ENCODE results near the gene PTPRO. TPM values are rescaled to one million over a fixed set of nuclear protein-coding genes. Genes with fewer than 3 reads are reported as not detected.

Gene PTPRO
- total RNA-seq, 1 experiment from 2014 or later, result 0.63 TPM

DNA sequence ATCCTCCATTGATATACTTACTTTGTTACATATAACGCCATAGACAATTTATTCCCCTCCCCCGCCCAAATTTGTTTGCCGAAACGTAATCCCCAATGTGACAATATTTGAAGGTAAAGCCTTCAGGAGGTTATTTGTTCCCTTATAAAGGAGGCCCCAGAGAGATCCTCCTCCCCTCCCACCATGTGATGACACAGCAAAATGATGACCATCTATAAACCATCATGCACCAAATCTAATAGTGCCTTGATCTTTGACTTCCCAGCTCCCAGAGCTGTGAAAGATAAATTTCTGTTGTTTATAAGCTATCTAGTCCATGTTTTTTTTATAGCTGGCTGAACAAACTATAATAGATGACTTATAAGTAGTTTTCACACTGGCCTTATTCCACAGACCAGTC is 122.2 kb downstream of the PTPRO start:
- no peak for DNase-seq (ENCODE audit: low read depth)

DNA sequence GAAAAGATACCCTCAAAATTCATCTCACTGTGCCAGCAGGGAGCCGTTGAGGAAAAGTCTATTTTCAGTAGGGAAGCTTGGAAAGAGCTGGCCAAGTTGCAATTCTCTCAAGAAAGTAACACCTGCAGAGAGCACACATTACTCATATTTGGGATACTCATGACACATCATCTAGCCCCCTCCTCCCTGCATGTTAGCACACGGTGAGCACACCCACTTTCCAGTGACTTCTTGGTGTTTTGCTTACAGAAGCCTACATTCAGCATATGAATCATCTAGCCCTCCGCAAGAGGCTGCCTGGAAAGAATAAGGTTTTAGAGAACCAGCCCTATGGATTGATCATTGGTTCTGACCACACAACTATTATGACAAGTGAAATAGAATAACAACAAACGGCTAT is 124.5 kb downstream of the PTPRO start:
- peak; percentile 3 for DNase-seq (ENCODE audit: low read depth)

DNA sequence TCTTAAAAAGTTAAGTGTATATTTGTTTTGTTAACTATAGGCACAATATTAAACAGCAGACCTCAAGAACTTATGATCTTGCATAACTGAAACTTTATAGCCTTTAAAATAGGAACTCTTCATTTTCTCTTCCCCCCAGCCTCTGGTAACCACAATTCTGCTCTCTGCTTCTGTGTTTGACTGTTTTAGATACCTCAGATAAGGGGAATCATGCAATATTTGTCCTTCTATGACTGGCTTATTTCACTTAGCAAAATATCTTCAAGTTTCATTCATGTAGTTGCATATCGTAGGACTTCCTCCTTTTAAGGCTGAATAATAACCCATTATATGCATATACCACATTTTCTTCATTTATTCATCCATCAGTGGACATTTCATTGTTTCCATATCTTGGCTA is 131.3 kb downstream of the PTPRO start:
- no peak for DNase-seq (ENCODE audit: low read depth)

DNA sequence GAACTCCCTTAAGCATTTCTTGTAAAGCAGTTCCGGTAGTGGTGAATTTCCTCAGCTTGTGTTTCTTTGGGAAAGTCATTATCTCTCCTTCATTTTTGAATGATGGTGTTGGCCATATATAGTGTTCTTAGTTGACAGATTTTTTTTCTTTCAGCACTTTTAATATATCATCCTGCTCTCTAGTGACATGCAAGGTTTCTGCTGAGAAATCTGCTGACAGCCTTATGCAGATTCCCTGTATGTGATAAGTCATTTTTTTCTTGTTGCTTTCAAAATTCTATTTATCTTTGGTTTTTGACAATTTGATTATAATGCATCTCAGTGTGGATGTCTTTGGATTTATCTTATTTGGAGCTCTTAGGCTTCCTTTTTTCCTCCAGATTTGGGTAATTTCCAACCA is 135.7 kb downstream of the PTPRO start:
- no peak for DNase-seq (ENCODE audit: low read depth)

DNA sequence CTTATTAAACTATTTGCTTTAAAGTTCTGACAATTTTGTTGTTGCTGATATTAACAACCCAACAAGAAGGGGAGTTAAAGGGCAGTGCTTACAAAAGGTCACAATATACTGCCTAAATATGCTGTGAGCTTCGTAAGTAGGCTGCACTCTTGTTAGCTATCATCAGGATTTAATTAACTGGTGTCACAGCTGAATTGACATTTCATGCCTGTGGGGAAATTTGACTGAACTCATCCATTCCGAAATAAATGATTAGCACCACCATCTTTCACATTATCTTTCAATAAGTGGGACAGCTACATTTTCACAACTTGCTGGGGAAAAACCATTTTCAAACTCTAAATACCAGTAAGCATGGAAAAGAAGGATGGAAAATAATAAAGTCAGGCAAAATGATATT is 146.6 kb downstream of the PTPRO start:
- DNase-seq (ENCODE audit: low read depth), result no peak

DNA sequence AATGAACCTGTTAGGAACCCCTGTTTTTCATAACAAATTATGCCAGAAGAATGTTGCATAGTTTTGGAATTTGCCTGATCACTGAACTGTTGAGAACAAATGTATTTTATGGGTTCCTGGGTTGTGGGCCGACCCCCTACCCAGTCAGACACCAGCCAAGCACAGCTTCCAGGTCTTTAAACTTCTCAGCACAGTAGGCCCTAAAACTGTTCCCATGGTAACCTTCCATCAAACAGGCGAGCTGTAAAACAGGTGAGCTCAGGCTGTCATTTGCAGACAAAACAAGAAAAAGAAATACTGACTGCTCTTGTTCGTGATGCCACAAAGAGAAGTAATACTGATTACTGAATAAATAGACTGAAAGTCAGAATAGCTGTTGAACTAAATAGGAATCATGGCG is 147.0 kb downstream of the PTPRO start:
- DNase-seq (ENCODE audit: low read depth), result no peak

DNA sequence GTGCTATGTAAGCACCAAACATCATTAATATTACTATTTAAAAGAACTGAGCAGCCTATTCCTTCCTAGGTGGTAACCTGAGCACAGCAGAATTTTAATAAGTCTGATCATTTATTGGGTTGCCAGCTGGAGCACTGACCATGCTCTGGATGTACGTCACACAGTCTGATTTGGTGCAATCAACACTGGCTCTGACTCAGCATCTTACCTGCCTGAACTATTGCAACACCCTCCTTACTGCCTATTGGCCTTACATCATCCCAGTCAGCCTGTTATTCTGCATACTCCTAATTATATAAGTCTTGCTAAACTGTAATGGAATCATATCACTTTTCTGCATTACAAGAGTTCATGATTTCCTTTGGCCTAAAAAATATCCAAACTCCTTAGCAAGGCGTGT is 149.7 kb downstream of the PTPRO start:
- no peak for DNase-seq (ENCODE audit: low read depth)

DNA sequence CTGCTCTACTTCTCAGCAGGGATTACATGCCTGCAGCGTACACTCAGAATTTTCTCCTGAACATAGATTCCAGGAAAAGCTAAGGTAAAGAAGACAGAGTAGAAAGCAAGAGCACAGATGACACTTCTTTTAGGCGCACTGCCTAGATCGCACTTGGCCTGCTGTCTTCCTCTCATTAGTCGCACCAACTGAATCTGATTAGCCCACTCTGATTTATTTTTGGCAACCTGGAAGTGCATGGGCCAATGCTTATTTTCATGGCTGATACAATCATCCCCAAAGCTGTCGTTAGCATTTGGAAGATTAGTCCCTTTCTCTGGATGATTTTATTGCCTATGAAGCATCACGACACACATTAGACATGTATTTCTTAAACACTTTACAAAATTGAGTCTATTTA is 152.5 kb downstream of the PTPRO start:
- DNase-seq (ENCODE audit: low read depth), result no peak

DNA sequence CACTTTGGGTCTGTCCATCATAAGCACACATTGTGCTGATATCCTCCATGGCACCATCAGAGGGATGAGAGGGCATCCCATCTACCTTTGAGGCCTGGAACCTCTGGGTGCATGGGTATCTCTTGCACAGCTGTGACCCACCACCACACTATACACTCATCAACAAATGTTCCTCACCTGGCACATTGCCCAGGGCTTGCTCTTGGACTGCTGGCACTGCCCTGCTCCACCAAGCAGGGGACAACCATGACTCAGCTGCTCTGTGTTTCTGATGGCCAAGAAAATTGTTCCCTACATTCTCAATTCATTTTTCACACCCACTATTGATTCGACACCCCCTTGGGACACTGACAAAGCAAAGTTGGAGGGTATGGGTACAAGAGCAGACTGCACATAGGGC is 155.5 kb downstream of the PTPRO start:
- DNase-seq (ENCODE audit: low read depth), result no peak

DNA sequence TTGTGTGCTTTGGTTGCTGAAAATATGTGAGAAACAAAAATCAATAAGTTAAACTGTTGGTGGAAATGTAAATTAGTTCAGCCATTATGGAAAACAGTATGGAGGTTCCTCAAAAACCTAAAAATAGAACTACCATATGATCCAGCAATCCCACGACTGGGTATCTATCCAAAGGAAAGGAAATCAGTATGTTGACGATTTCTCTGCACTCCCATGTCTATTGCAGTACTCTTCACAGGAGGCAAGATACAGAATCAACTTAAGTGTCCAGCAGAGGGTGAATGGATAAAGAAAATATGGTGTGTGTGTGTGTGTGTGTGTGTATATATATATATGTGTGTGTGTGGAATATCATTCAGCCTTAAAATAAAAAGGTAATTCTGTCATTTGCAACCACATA is 159.5 kb downstream of the PTPRO start:
- no peak for DNase-seq (ENCODE audit: low read depth)

DNA sequence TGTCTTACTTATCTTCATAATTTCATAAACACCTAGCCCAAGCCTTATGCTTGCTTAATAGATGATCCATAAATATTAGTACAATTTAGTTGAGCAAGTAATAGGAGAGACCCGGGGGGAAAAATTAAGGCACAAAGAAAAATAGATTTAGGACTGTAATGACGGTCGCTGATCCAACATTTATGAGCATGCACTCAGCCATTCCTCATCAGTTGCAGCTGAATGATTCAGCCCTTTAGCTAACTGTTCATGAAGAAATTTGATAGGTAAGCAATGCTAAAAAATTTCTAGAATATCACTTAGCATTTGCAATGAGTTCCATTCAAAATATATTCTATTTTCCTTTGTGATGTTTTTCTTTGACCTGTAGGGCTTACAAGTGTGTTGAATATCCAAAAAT is 163.2 kb downstream of the PTPRO start:
- no peak for DNase-seq (ENCODE audit: low read depth)

DNA sequence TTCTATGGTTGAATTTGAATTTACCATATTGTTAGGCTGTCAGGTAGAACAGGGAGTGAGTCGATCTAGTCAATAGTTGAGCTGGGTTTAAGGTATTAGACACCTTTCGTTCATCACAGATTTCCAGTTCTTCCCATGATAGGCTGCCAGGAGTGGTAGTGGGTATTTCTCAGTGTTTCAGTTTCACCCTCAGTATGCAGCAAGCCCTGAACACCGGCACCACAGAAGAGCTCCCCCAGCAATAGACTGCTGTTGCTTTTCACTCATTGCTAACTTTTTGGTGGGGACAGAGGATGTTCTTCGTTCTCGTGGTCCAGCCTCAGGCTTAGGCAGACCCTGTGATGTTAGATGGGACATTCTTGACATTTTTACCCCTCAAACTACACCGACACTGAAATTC is 164.6 kb downstream of the PTPRO start:
- no peak for DNase-seq (ENCODE audit: low read depth)

DNA sequence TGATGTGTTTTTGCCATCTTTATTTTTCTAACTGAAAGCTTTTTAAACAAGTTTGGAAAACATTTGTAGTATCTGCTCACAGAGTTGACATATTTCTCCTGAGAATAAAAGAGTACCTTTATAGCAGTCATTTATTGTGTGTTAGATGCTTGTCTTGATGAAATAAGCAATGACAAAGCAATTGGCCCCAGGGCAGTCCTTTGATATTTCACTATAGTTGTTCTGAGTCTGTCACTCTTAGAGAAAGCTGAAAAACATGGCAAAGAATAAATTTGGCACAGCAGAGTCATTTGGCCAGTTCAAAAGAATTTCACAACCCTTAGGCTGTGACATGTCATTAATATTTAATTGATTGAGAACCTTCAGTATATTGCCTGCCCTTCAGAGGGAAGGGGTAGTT is 166.2 kb downstream of the PTPRO start:
- no peak for DNase-seq (ENCODE audit: low read depth)

DNA sequence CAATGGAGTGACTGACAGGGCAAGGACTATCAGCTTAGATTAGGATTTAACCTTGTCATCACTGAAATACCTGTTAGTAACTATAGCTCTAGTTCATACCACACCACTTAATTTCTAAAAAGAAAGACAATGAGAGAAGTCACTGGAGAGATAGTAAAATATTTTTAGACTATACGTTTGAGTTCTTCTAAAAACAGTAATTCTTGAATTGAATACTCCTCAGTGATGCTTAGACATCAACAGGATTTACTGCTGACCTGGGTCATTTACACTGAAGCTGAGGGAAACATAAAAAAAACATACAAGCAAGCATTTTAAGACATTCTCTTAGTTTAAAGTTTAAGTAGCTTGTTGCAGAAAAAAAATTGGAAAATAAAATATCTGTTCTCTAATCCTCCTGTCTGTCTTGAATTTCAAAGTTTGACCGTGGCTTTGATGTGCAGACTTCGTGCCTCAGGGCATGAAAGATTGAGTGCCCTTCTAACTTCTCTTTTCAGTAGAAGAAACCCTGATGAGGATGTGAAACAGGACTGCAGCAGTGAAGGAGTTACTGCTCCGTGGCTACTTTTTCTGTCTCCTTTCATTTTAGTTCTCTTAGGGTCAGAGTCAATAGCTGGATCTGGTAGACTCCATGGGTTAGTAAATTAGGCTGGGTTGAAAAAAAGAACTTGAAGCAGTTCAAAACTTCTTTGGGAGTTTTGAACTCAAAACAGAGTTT is 172.2 kb downstream of the PTPRO start:
- no peak for DNase-seq (ENCODE audit: low read depth)

DNA sequence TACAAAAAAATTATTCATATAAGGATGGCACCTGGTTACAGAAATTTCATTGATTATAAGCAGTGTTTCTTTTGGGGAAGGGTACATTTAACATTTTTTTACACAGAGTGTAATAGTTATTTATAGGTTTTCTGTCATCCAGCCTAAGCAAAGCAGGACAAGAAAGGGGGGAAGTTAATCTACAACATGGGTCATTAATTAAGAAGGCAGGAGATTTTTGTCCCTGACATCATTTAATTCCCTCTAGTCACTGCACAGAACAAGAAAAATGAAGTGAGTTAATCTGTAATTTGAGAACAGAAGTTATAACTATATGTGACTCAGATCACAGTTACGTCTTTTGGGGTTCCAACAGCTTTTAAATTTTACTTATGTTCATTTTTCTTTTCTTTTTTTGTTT is 173.4 kb downstream of the PTPRO start:
- no peak for DNase-seq (ENCODE audit: low read depth)

DNA sequence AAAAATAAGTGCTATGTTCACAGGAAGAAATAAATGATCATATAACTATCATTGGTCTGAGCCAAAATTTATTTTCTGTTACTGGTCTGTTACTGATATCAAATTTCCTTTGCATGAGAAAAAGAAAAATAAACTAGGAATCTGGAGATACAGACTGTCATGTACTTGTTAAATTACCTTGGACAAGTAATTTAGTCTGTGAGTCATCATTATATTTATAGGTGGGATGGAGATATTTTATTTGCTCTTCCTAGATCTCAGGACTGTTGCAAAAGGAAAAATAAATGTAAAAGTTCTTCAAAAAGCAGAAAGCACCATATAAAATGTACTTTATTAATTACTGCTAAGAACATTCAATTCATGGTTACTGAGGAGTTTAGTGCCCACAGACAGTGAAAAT is 174.4 kb downstream of the PTPRO start:
- DNase-seq (ENCODE audit: low read depth), result no peak

DNA sequence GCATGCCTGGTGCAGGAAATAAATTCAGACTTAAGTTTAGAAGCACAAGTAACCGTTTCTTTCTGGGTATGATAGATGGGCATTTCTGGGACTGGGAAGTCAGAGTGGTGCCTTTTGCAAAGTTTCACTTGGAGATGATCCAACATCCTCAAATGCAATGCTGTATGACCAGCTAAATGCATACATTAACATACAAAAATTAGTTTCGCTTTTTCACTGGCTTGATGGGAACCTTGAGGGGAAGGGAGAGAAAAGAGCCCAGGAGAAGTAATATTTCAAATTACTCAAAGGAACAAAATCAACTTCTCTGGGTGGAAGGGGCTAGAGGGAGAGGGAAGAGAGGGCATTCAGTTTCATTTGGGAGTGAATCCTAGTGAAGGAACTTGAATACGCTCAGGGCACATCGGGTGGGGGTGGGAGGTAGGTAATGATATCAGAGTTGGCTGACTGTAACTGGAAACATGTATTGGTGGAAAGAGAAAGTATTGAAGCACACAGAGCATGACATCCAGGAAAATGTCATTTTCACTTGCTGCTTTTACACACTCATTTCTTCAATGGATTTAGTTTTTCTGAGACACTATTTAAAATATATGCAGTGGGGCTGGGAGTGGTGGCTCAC is 175.5 kb downstream of the PTPRO start:
- no peak for DNase-seq (ENCODE audit: low read depth)

DNA sequence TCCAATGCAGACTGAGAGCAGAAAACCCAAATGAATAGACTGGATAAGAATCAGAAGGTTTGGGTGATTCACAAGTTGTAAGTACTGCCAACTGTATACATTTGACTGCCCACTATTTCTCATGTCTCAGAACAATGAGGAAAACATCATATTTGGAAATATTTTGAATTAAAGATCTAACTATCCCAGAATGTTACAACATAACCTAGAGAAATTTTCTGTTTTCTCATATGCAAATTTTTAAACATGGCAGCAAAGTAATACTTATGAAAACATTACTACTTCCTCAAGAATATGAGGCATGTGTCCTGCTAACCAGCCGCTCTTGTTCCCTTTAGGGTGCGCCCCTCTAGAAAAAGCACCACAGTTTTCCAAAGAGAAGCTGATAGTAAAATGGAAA is 179.9 kb downstream of the PTPRO start:
- DNase-seq (ENCODE audit: low read depth), result no peak

DNA sequence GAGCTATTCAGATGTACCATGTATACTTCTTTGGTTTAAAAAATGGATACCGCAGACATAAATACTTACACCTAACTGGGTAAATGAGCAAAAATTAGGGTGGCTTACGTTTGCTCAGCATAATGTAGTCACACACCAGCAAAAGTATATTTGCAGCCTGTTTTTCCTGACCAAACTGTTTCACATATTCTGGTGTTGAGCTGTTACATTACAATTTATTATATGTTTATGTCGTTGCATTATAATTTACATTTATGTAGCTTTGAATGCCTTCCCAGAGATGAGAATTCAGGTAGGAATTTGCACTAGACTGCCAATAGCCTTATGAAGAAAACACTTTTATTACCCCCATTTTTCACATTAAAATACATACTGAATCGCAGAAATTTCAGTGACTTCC is 183.3 kb downstream of the PTPRO start:
- DNase-seq (ENCODE audit: low read depth), result no peak

DNA sequence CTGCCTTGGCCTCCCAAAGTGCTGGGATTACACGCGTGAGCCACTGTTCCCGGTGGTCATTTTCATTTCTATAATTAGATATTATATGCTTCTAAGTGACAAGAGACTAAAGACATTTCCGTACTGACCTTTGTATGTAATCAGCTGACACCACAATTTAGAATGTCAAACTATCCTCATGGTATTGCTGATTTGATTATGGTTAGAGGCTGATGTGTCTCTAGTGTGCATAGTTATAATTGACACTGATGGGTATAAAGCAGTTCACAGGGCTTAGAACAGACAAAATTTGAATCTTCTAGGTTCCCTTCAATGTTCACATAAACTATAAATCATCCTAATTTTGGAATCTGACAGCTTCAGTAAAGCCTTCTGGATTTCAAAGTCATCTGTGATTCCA is 192.7 kb downstream of the PTPRO start:
- DNase-seq (ENCODE audit: low read depth), result no peak

DNA sequence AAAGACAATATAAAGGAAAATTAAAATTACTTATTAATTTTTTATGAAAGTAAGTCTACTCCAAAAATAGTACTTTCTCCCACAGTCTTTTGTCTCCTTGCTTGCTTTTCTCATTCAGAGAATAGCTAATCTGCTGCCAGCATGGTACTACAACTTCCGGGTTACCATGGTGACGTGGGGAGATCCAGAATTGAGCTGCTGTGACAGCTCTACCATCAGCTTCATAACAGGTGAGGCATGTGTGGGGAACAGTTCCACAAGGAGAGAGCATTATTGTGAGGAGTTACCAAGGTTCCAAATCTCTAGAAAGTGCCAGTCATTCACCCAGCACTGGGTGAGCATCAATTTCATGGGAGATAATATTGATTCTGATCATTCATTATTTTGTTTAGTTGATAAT is 197.8 kb downstream of the PTPRO start:
- DNase-seq (ENCODE audit: low read depth), result peak; percentile 26

DNA sequence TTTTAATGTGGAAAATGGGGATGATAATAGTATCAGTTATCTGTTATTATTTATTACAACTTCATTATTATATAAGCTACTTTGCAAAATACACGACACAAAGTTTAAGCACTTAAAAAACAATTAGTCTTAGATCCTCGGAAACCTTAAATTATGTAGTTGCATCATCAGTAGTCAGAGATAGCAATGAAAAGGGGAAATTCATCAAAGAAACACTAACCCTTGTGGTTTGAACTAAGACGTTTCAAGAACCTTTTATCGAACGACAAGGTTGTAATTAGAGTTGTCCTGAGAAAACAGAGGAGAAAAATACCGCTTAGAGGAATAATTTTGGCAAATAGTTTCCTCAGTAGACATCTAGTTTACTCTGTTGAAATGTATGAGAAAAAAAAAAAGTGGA is 198.5 kb downstream of the PTPRO start:
- no peak for DNase-seq (ENCODE audit: low read depth)

DNA sequence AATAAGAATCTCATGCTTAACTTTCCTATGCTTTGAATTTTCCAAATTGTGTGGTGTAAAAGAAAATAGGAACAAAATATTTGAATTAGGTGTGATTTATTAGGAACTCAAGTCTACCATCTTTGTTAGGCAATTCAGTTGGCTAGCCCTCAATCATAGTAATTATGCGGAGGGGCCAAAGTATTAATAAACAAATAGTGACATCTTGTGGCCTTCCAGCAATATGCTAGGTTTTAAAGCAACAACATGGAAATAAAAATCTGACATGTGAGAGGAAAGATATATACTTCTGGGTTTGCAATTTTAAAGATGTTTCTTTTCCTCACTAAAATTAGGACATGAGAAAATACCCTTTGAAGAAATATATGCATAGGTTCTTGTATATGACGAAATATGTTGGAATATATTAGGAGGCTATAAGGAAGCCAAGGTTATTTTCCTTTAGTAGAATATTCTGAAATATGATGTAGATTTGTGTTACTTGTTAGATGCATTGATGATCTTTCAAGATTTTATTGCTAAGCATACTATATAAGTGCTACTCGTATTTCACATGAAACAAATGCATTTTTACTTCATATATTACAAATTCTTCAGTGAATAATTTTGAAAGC is 200.4 kb downstream of the PTPRO start:
- peak; percentile 63 for DNase-seq (ENCODE audit: low read depth)
